Naive thymus-derived CD8-positive, alpha-beta T cell (primary cell): Measurements from ENCODE around the gene IGFN1. TPM values are rescaled to one million over a fixed set of nuclear protein-coding genes. Genes with fewer than 3 reads are reported as not detected.
"Not testable (repeated sequence)": the region's sequence is repeated elsewhere in the genome, so short reads cannot be mapped to it uniquely, and the experiment has no call there.

ENCODE experiments used
- ATAC-seq, 2 donors: fragments of 150-1000 bp; cut with Tn5 transposase in 1 of 2; sonication (Bioruptor Pico), chemical (Tn5 transposase) in 1 of 2; 1 replicate in 1 of 2; 2 replicates in 1 of 2; pipeline ENCODE4 v1.10.0; 2021; ENCODE audit warnings: mild to moderate bottlenecking in 2 of 2, moderate library complexity in 2 of 2
- POLR2A ChIA-PET: fragments of 350-600 bp; sonication (Branson Sonifier 250); formaldehyde crosslinking; loops from one replicate; lab custom pipeline; 2021; ENCODE audit warnings: antibody characterized with exemption; lab: Charles Lee
- DNase-seq, 10 donors: peaks; one replicate each; pipeline versions ENCODE4 v3.0.0 to v3.0.0-alpha.2; 2020 to 2022
- H3K27ac Mint-ChIP-seq, 10 donors: one replicate each; pipeline ENCODE4 v1.8.0; 2020 to 2022; ENCODE audit warnings: mild to moderate bottlenecking in 10 of 10, mixed read lengths in 10 of 10, moderate library complexity in 4 of 10, inconsistent platforms in 1 of 10
- H3K27me3 Mint-ChIP-seq, 5 donors: one replicate each; pipeline ENCODE4 v1.8.0; 2021 to 2022; ENCODE audit warnings: mixed read lengths in 5 of 5
- H3K36me3 Mint-ChIP-seq, 3 donors: one replicate each; pipeline ENCODE4 v1.8.0; 2020 to 2022; ENCODE audit warnings: mixed read lengths in 3 of 3, mild to moderate bottlenecking in 2 of 3, inconsistent platforms in 1 of 3
- H3K4me1 Mint-ChIP-seq, 4 donors: one replicate each; pipeline ENCODE4 v1.8.0; 2021 to 2022; ENCODE audit warnings: mixed read lengths in 4 of 4
- H3K4me3 Mint-ChIP-seq, 10 donors: one replicate each; pipeline ENCODE4 v1.8.0; 2020 to 2022; ENCODE audit warnings: mild to moderate bottlenecking in 10 of 10, mixed read lengths in 10 of 10, moderate library complexity in 6 of 10, inconsistent platforms in 1 of 10
- H3K9me3 Mint-ChIP-seq, 9 donors: one replicate each; pipeline ENCODE4 v1.8.0; 2020 to 2022; ENCODE audit warnings: mixed read lengths in 9 of 9, mild to moderate bottlenecking in 3 of 9, inconsistent platforms in 1 of 9, moderate library complexity in 1 of 9
- polyA plus RNA-seq, 3 donors: library from polyadenylated mRNA; unstranded; fragments of 300-500 nt; fragmentation: Illumina TruSeq; gene quantifications; one replicate each; pipeline ENCODE4 v1.2.3, GENCODE V29; 2021
- total RNA-seq, 8 experiments: library from RNA in 2 of 8; stranded (reverse) in 2 of 8; gene quantifications; one replicate each; pipeline ENCODE4 v1.2.3 and lab custom pipeline; 2021 to 2026

IGFN1 gene
- total and polyA plus RNA-seq, 5 experiments from 2014 or later = not detected

GRCh38 chr1:201226178-201226514, 35.5 kb downstream of the IGFN1 start:
- ATAC-seq (no peak), DNase-seq (no peak)
- H3K27ac Mint-ChIP-seq = no peak overlapping the region
- POLR2A ChIA-PET = no interaction called here
- peaks cover 0 to 3% (median 0%) of the 10 kb centered on the region in 3 donors for H3K36me3 Mint-ChIP-seq
- H3K4me1 Mint-ChIP-seq = peaks cover 0 to 1% (median 0%) of the 10 kb centered on the region in 4 donors
- H3K27me3 Mint-ChIP-seq = peaks cover 7 to 31% (median 22%) of the 10 kb centered on the region in 5 donors
- H3K4me3 Mint-ChIP-seq = no peak overlapping the region
- peaks cover 0 to 5% (median 0%) of the 10 kb centered on the region in 9 donors for H3K9me3 Mint-ChIP-seq

- Mint-ChIP-seq H3K4me3 (no peak overlapping the region), H3K27ac (no peak overlapping the region), H3K9me3 (peaks cover 0 to 12% (median 0%) of the 10 kb centered on the region in 9 donors), H3K36me3 (peaks cover 0 to 3% (median 0%) of the 10 kb centered on the region in 3 donors), H3K27me3 (peaks cover 7 to 35% (median 22%) of the 10 kb centered on the region in 5 donors), H3K4me1 (peaks cover 0 to 1% (median 0%) of the 10 kb centered on the region in 4 donors)
- DNase-seq = no peak
- POLR2A ChIA-PET = no interaction called here
- ATAC-seq = no peak
Measured at GRCh38 chr1:201226859-201227488, 36.4 kb downstream of the IGFN1 start.

- POLR2A ChIA-PET = no interaction called here
- H3K4me1 Mint-ChIP-seq = peaks cover 0 to 1% (median 0%) of the 10 kb centered on the region in 4 donors
- H3K4me3 Mint-ChIP-seq = no peak overlapping the region
- DNase-seq (no peak), ATAC-seq (no peak)
- H3K27ac Mint-ChIP-seq = no peak overlapping the region
- H3K9me3 Mint-ChIP-seq = peaks cover 0 to 23% (median 0%) of the 10 kb centered on the region in 9 donors
- H3K36me3 Mint-ChIP-seq = peaks cover 0 to 3% (median 0%) of the 10 kb centered on the region in 3 donors
- H3K27me3 Mint-ChIP-seq = peaks cover 7 to 35% (median 28%) of the 10 kb centered on the region in 5 donors
Measured at GRCh38 chr1:201228011-201228983, 37.7 kb downstream of the IGFN1 start.

GRCh38 chr1:201229095-201229494, 38.5 kb downstream of the IGFN1 start:
- H3K36me3 Mint-ChIP-seq = peaks cover 0 to 3% (median 0%) of the 10 kb centered on the region in 3 donors
- peaks cover 0 to 29% (median 0%) of the 10 kb centered on the region in 9 donors for H3K9me3 Mint-ChIP-seq
- DNase-seq (no peak), ATAC-seq (no peak)
- H3K27me3 Mint-ChIP-seq = peaks cover 7 to 35% (median 28%) of the 10 kb centered on the region in 5 donors
- peaks cover 0 to 1% (median 0%) of the 10 kb centered on the region in 4 donors for H3K4me1 Mint-ChIP-seq
- no peak overlapping the region for H3K27ac Mint-ChIP-seq
- no peak overlapping the region for H3K4me3 Mint-ChIP-seq
- POLR2A ChIA-PET = no interaction called here

- ATAC-seq (no peak), DNase-seq (no peak)
- Mint-ChIP-seq H3K27me3 (peaks cover 7 to 35% (median 28%) of the 10 kb centered on the region in 5 donors), H3K4me3 (no peak overlapping the region), H3K4me1 (no peaks in the 10 kb centered on the region), H3K27ac (no peak overlapping the region), H3K9me3 (peaks cover 0 to 29% (median 0%) of the 10 kb centered on the region in 9 donors), H3K36me3 (peaks cover 0 to 3% (median 0%) of the 10 kb centered on the region in 3 donors)
- POLR2A ChIA-PET = no interaction called here
Measured at GRCh38 chr1:201229771-201230635, 39.4 kb downstream of the IGFN1 start.

- POLR2A ChIA-PET = no interaction called here
- Mint-ChIP-seq H3K27me3 (peaks cover 7 to 35% (median 28%) of the 10 kb centered on the region in 5 donors), H3K9me3 (peaks cover 0 to 29% (median 0%) of the 10 kb centered on the region in 9 donors), H3K36me3 (peaks cover 0 to 3% (median 0%) of the 10 kb centered on the region in 3 donors), H3K27ac (no peak overlapping the region), H3K4me1 (no peaks in the 10 kb centered on the region), H3K4me3 (no peak overlapping the region)
- no peak for ATAC-seq
- no peak for DNase-seq
Measured at GRCh38 chr1:201230676-201231075, 40.1 kb downstream of the IGFN1 start.

- POLR2A ChIA-PET, DNase-seq, ATAC-seq, H3K9me3 Mint-ChIP-seq, H3K4me1 Mint-ChIP-seq, H3K4me3 Mint-ChIP-seq, H3K36me3 Mint-ChIP-seq: not testable (repeated sequence)
- Mint-ChIP-seq H3K27me3 (peaks cover 16 to 33% (median 32%) of the 10 kb centered on the region in 5 donors), H3K27ac (peak overlapping the region in 1 of 10 donors; percentile 29)
Measured at GRCh38 chr1:201239646-201240045, 49.0 kb downstream of the IGFN1 start.

- Mint-ChIP-seq H3K9me3 (peaks cover 0 to 7% (median 0%) of the 10 kb centered on the region in 9 donors), H3K4me1 (no peaks in the 10 kb centered on the region), H3K4me3 (no peak overlapping the region), H3K27me3 (peaks cover 16 to 38% (median 33%) of the 10 kb centered on the region in 5 donors), H3K36me3 (peaks cover 0 to 4% (median 0%) of the 10 kb centered on the region in 3 donors), H3K27ac (peak overlapping the region in 1 of 10 donors; percentile 29)
- no peak for DNase-seq
- POLR2A ChIA-PET = no interaction called here
- no peak for ATAC-seq
Measured at GRCh38 chr1:201240171-201240570, 49.5 kb downstream of the IGFN1 start.

GRCh38 chr1:201241736-201242135, 51.1 kb downstream of the IGFN1 start:
- DNase-seq = no peak
- peaks cover 0 to 4% (median 0%) of the 10 kb centered on the region in 3 donors for H3K36me3 Mint-ChIP-seq
- H3K4me3 Mint-ChIP-seq = no peak overlapping the region
- POLR2A ChIA-PET = no interaction called here
- no peak for ATAC-seq
- H3K27me3 Mint-ChIP-seq = peaks cover 16 to 43% (median 33%) of the 10 kb centered on the region in 5 donors
- H3K4me1 Mint-ChIP-seq = no peaks in the 10 kb centered on the region
- no peak overlapping the region for H3K27ac Mint-ChIP-seq
- peaks cover 0 to 6% (median 0%) of the 10 kb centered on the region in 9 donors for H3K9me3 Mint-ChIP-seq

GRCh38 chr1:201245082-201245481, 54.5 kb downstream of the IGFN1 start:
- Mint-ChIP-seq H3K9me3 (peaks cover 0 to 2% (median 0%) of the 10 kb centered on the region in 9 donors), H3K36me3 (no peaks in the 10 kb centered on the region), H3K4me3 (no peak overlapping the region), H3K27ac (no peak overlapping the region), H3K4me1 (no peaks in the 10 kb centered on the region), H3K27me3 (peaks cover 18 to 45% (median 29%) of the 10 kb centered on the region in 5 donors)
- DNase-seq (no peak), ATAC-seq (no peak)
- POLR2A ChIA-PET = no interaction called here

GRCh38 chr1:201248721-201249559, 58.3 kb downstream of the IGFN1 start:
- Mint-ChIP-seq H3K4me3 (no peak overlapping the region), H3K36me3 (no peaks in the 10 kb centered on the region), H3K9me3 (no peaks in the 10 kb centered on the region), H3K27me3 (peaks cover 5 to 26% (median 21%) of the 10 kb centered on the region in 5 donors), H3K27ac (peak overlapping the region in 1 of 10 donors; percentile 63), H3K4me1 (no peaks in the 10 kb centered on the region)
- POLR2A ChIA-PET = no interaction called here
- ATAC-seq (no peak), DNase-seq (no peak)
